H9 (cell line): ENCODE measurements around the gene RICTOR. TPM values are rescaled to one million over a fixed set of nuclear protein-coding genes. Genes with fewer than 3 reads are reported as not detected.

Source experiments
- DNase-seq: peaks from one replicate; pipeline ENCODE4 v3.0.0-alpha.2; 2017
- H2AFZ ChIP-seq: one replicate; pipeline ENCODE4 v1.6.1; 2013; ENCODE audit warnings: mild to moderate bottlenecking, low read length, control low read depth, moderate library complexity
- H2AK5ac ChIP-seq: 2 replicates; pipeline ENCODE4 v1.6.1; 2013; ENCODE audit warnings: low read length, control low read depth, mixed read lengths; ENCODE audit not compliant: insufficient read length
- H2BK120ac ChIP-seq: one replicate; pipeline ENCODE4 v1.6.1; 2013; ENCODE audit warnings: low read depth, mild to moderate bottlenecking, low read length, control low read depth, inconsistent platforms; ENCODE audit not compliant: poor library complexity, severe bottlenecking
- H2BK12ac ChIP-seq: 2 replicates; pipeline ENCODE4 v1.6.1; 2013; ENCODE audit warnings: low read length, control low read depth, mixed read lengths, low read depth; ENCODE audit not compliant: insufficient read length
- H2BK15ac ChIP-seq: 2 replicates; pipeline ENCODE4 v1.6.1; 2013; ENCODE audit warnings: low read depth, low read length, control low read depth
- H2BK20ac ChIP-seq: one replicate; pipeline ENCODE4 v1.6.1; 2013; ENCODE audit warnings: low read depth, mild to moderate bottlenecking, low read length, control low read depth, inconsistent platforms; ENCODE audit not compliant: poor library complexity, severe bottlenecking
- H2BK5ac ChIP-seq: 2 replicates; pipeline ENCODE4 v1.6.1; 2013; ENCODE audit warnings: low read length, control low read depth, mixed read lengths; ENCODE audit not compliant: insufficient read length
- H3K14ac ChIP-seq: 2 replicates; pipeline ENCODE4 v1.6.1; 2013; ENCODE audit warnings: low read length, control low read depth; ENCODE audit not compliant: insufficient read depth
- H3K18ac ChIP-seq: 2 replicates; pipeline ENCODE4 v1.6.1; 2013; ENCODE audit warnings: low read depth, mild to moderate bottlenecking, mixed read lengths, low read length, control low read depth; ENCODE audit not compliant: insufficient read length
- H3K23ac ChIP-seq: 2 replicates; pipeline ENCODE4 v1.6.1; 2013; ENCODE audit warnings: low read length, control low read depth, mixed read lengths, low read depth; ENCODE audit not compliant: insufficient read length
- H3K23me2 ChIP-seq: 2 replicates; pipeline ENCODE4 v1.6.1; 2013; ENCODE audit warnings: low read depth, mild to moderate bottlenecking, mixed read lengths, low read length, control low read depth; ENCODE audit not compliant: insufficient read length, poor library complexity, severe bottlenecking
- H3K27ac ChIP-seq: 2 replicates; pipeline ENCODE4 v1.5.1; 2013; ENCODE audit warnings: low read length, control low read depth, mixed read lengths, low read depth; ENCODE audit not compliant: insufficient read length
- H3K27me3 ChIP-seq: 2 replicates; pipeline ENCODE4 v1.6.1; 2013; ENCODE audit warnings: low read length, control low read depth, inconsistent platforms; ENCODE audit not compliant: insufficient read depth
- H3K4ac ChIP-seq: 2 replicates; pipeline ENCODE4 v1.6.1; 2013; ENCODE audit warnings: low read depth, mild to moderate bottlenecking, control low read depth, inconsistent platforms, low read length, moderate library complexity
- H3K4me1 ChIP-seq: 2 replicates; pipeline ENCODE4 v1.6.1; 2013; ENCODE audit warnings: low read length, control low read depth, inconsistent platforms; ENCODE audit not compliant: insufficient read depth
- H3K4me2 ChIP-seq: 2 replicates; pipeline ENCODE4 v1.6.1; 2013; ENCODE audit warnings: low read length, control low read depth, mixed read lengths; ENCODE audit not compliant: insufficient read length, insufficient read depth
- H3K56ac ChIP-seq: 2 replicates; pipeline ENCODE4 v1.6.1; 2013; ENCODE audit warnings: low read depth, mild to moderate bottlenecking, mixed read lengths, low read length, control low read depth; ENCODE audit not compliant: insufficient read length
- H3K79me1 ChIP-seq: 2 replicates; pipeline ENCODE4 v1.6.1; 2013; ENCODE audit warnings: low read depth, mild to moderate bottlenecking, moderate library complexity, low read length, control low read depth, inconsistent platforms; ENCODE audit not compliant: insufficient read depth, poor library complexity, severe bottlenecking
- H3K79me2 ChIP-seq: 2 replicates; pipeline ENCODE4 v1.6.1; 2013; ENCODE audit warnings: low read length, control low read depth, inconsistent platforms; ENCODE audit not compliant: insufficient read depth
- H3K9ac ChIP-seq: 2 replicates; pipeline ENCODE4 v1.6.1; 2013; ENCODE audit warnings: low read length, control low read depth, mixed read lengths; ENCODE audit not compliant: insufficient read length; ENCODE audit errors: extremely low read depth
- H3K9me3 ChIP-seq: one replicate; pipeline ENCODE4 v1.6.1; 2013; ENCODE audit warnings: low read depth, low read length, inconsistent platforms; ENCODE audit not compliant: control insufficient read depth
- H3T11ph ChIP-seq: one replicate; pipeline ENCODE4 v1.6.1; 2013; ENCODE audit warnings: mild to moderate bottlenecking, low read length, control low read depth, inconsistent platforms
- H4K20me1 ChIP-seq: one replicate; pipeline ENCODE4 v1.6.1; 2013; ENCODE audit not compliant: control insufficient read depth, insufficient read length, insufficient read depth
- H4K5ac ChIP-seq: 2 replicates; pipeline ENCODE4 v1.6.1; 2013; ENCODE audit warnings: low read depth, mild to moderate bottlenecking, mixed read lengths, low read length, control low read depth; ENCODE audit not compliant: insufficient read length
- H4K8ac ChIP-seq: replicated peaks from 2 replicates; pipeline ENCODE4 v1.6.1; 2013; ENCODE audit warnings: low read length, control low read depth, mixed read lengths, low read depth; ENCODE audit not compliant: insufficient read length
- H4K91ac ChIP-seq: 2 replicates; pipeline ENCODE4 v1.6.1; 2013; ENCODE audit warnings: low read depth, mild to moderate bottlenecking, moderate library complexity, mixed read lengths, low read length, control low read depth; ENCODE audit not compliant: insufficient read length
- H3K27ac Mint-ChIP-seq, 3 experiments: 2 replicates in 2 of 3; 3 replicates in 1 of 3; pipeline ENCODE4 v1.8.0; 2020 to 2021; ENCODE audit warnings: mixed read lengths in 3 of 3, mild to moderate bottlenecking in 1 of 3, moderate library complexity in 1 of 3
- H3K27me3 Mint-ChIP-seq: 2 replicates; pipeline ENCODE4 v1.8.0; 2021; ENCODE audit warnings: low read depth, mild to moderate bottlenecking, moderate library complexity, mixed read lengths
- H3K36me3 Mint-ChIP-seq, 3 experiments: 2 replicates in 2 of 3; 3 replicates in 1 of 3; pipeline ENCODE4 v1.8.0; 2020 to 2021; ENCODE audit warnings: low read depth in 3 of 3, mixed read lengths in 3 of 3; ENCODE audit not compliant: insufficient read depth in 1 of 3
- H3K4me1 Mint-ChIP-seq, 2 experiments: 2 replicates each; pipeline ENCODE4 v1.8.0; 2020; ENCODE audit warnings: mixed read lengths in 2 of 2
- H3K4me3 Mint-ChIP-seq, 2 experiments: 2 replicates in 1 of 2; 3 replicates in 1 of 2; pipeline ENCODE4 v1.8.0; 2020 to 2021; ENCODE audit warnings: mild to moderate bottlenecking in 2 of 2, mixed read lengths in 2 of 2, moderate library complexity in 1 of 2
- H3K9me3 Mint-ChIP-seq, 2 experiments: 2 replicates in 1 of 2; 3 replicates in 1 of 2; pipeline ENCODE4 v1.8.0; 2020; ENCODE audit warnings: mild to moderate bottlenecking in 2 of 2, mixed read lengths in 2 of 2, moderate library complexity in 1 of 2
- CTCF ChIP-seq: fragments of 200-600 bp; sonication (generic); conservative IDR thresholded peaks from 3 replicates; pipeline ENCODE4 v1.8.0; 2021; ENCODE audit warnings: antibody characterized with exemption, mild to moderate bottlenecking
- WGBS: extraction: QIAGEN DNeasy Blood & Tissue Kit; methylation state at CpG from one replicate; pipeline ENCODE4 v1.1.7; 2013; ENCODE audit warnings: missing lambda C conversion rate, low lambda C conversion rate, mixed read lengths; ENCODE audit not compliant: insufficient read length; ENCODE audit errors: extremely low coverage; 5-methylcytosine and 5-hydroxymethylcytosine counted together
- total RNA-seq: library from RNA; stranded (reverse); gene quantifications from 2 replicates; pipeline ENCODE4 v1.2.1, GENCODE V29; 2021

Gene RICTOR
- total RNA-seq, 1 experiment from 2014 or later = 20.9 TPM

- Mint-ChIP-seq H3K36me3 (no peaks in the 10 kb centered on the region; a peak in 1 of 7 replicates), H3K27me3 (peaks cover 2% of the 10 kb centered on the region; the same call in 1 of the 2 replicates), H3K9me3 (peaks cover 0 to under 1% of the 10 kb centered on the region in 2 experiments; a peak in 1 of 5 replicates), H3K4me3 (no peak overlapping the region), H3K27ac (no peak overlapping the region), H3K4me1 (peaks cover 14 to 16% of the 10 kb centered on the region in 2 experiments)
- H3K4me1 ChIP-seq = no peaks in the 10 kb centered on the region
- H4K5ac ChIP-seq = no peak overlapping the region
- H3K14ac ChIP-seq = no peak overlapping the region
- H3K4me2 ChIP-seq = no peak overlapping the region
- H2AK5ac ChIP-seq = no peak overlapping the region
- H3K23ac ChIP-seq = no peak overlapping the region
- H3K27me3 ChIP-seq = no peaks in the 10 kb centered on the region
- H2BK15ac ChIP-seq = no peak overlapping the region
- no peak overlapping the region for H3K9ac ChIP-seq
- H3K9me3 ChIP-seq = no peaks in the 10 kb centered on the region
- no peak overlapping the region for H3K27ac ChIP-seq
- H4K20me1 ChIP-seq = no peaks in the 10 kb centered on the region
- TF ChIP-seq CTCF = no peak
- no peak overlapping the region for H3T11ph ChIP-seq
- H2BK120ac ChIP-seq = no peak overlapping the region
- H3K79me1 ChIP-seq = no peaks in the 10 kb centered on the region
- no peak for DNase-seq
- H2BK20ac ChIP-seq = no peak overlapping the region
- no peak overlapping the region for H2BK5ac ChIP-seq
- no peak overlapping the region for H2AFZ ChIP-seq
- no peak overlapping the region for H3K4ac ChIP-seq
- no peak overlapping the region for H3K56ac ChIP-seq
- H2BK12ac ChIP-seq = no peak overlapping the region
- no peaks in the 10 kb centered on the region for H3K79me2 ChIP-seq
- no peak overlapping the region for H3K18ac ChIP-seq
- no peak overlapping the region for H4K91ac ChIP-seq
- H4K8ac ChIP-seq = no peak overlapping the region
- no CpG with 5 or more reads among the region's 1 CpG for WGBS
- no peaks in the 10 kb centered on the region for H3K23me2 ChIP-seq
These were observed 153.0 kb downstream of the RICTOR start for GRCh38 chr5:38921174-38921573.
